Activated CD8-positive, alpha-beta memory T cell treated with anti-CD3 and anti-CD28 coated beads, Interleukin-2, amount 10 ng/mL, durations not matched to agents 7 days and 5 days (primary cell): Measurements from ENCODE around the gene GRK2. TPM values are rescaled to one million over a fixed set of nuclear protein-coding genes. Genes with fewer than 3 reads are reported as not detected.

Experiments used
- ATAC-seq: fragments of 150-1000 bp; cut with Tn5 transposase; one replicate; pipeline ENCODE4 v1.10.0; 2021; ENCODE audit warnings: moderate library complexity
- CTCF ChIA-PET: fragments of 350-600 bp; sonication (Branson Sonifier 250); formaldehyde crosslinking; loops from one replicate; lab custom pipeline; 2021; ENCODE audit warnings: antibody characterized with exemption; lab: Charles Lee
- DNase-seq: peaks from one replicate; pipeline ENCODE4 v3.0.0-alpha.2; 2020
- H3K27ac Mint-ChIP-seq: one replicate; pipeline ENCODE4 v1.8.0; 2021; ENCODE audit warnings: mild to moderate bottlenecking, mixed read lengths
- H3K27me3 Mint-ChIP-seq: one replicate; pipeline ENCODE4 v1.8.0; 2021; ENCODE audit warnings: mixed read lengths
- H3K36me3 Mint-ChIP-seq: one replicate; pipeline ENCODE4 v1.8.0; 2021; ENCODE audit warnings: mild to moderate bottlenecking, mixed read lengths
- H3K4me1 Mint-ChIP-seq: one replicate; pipeline ENCODE4 v1.8.0; 2021; ENCODE audit warnings: mixed read lengths
- H3K4me3 Mint-ChIP-seq: one replicate; pipeline ENCODE4 v1.8.0; 2021; ENCODE audit warnings: mild to moderate bottlenecking, moderate library complexity, mixed read lengths
- H3K9me3 Mint-ChIP-seq: one replicate; pipeline ENCODE4 v1.8.0; 2022; ENCODE audit warnings: low read depth, mixed read lengths
- total RNA-seq, 2 experiments: library from RNA; stranded (reverse); gene quantifications; one replicate each; pipeline ENCODE4 v1.2.3, GENCODE V29; 2021

The GRK2 gene
- total RNA-seq, 2 experiments from 2014 or later: 366 to 402 TPM

DNA sequence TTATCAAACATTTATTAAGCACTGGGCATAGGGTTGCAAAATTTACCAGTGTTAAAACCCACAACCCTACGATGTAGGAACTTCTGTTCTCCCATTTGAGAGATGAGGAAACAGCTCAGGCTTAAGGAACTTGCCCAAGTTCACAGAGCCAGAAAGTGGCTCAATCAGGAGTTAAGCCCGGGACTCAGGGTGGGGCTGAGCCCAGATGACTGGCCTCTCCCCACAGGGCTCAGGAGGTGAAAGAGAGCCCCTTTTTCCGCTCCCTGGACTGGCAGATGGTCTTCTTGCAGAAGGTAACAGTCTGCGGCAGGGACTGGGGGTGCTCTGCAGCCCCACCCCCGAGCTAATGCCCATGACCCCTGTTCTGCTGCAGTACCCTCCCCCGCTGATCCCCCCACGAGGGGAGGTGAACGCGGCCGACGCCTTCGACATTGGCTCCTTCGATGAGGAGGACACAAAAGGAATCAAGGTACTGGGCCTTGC, 17.2 kb downstream of the GRK2 start:
- Mint-ChIP-seq H3K4me1 (peaks cover 56% of the 10 kb centered on the region), H3K27ac (peak overlapping the region; percentile 40), H3K27me3 (no peaks in the 10 kb centered on the region), H3K4me3 (no peak overlapping the region), H3K9me3 (no peaks in the 10 kb centered on the region), H3K36me3 (peaks cover 44% of the 10 kb centered on the region)
- DNase-seq (no peak), ATAC-seq (no peak)
- CTCF ChIA-PET: interaction anchor here (1.5 to 15.2 kb wide), 2 partner anchors 13 to 35 kb away, joined by 3 to 137 read pairs; partner anchors contain the start of gene GRK2

DNA sequence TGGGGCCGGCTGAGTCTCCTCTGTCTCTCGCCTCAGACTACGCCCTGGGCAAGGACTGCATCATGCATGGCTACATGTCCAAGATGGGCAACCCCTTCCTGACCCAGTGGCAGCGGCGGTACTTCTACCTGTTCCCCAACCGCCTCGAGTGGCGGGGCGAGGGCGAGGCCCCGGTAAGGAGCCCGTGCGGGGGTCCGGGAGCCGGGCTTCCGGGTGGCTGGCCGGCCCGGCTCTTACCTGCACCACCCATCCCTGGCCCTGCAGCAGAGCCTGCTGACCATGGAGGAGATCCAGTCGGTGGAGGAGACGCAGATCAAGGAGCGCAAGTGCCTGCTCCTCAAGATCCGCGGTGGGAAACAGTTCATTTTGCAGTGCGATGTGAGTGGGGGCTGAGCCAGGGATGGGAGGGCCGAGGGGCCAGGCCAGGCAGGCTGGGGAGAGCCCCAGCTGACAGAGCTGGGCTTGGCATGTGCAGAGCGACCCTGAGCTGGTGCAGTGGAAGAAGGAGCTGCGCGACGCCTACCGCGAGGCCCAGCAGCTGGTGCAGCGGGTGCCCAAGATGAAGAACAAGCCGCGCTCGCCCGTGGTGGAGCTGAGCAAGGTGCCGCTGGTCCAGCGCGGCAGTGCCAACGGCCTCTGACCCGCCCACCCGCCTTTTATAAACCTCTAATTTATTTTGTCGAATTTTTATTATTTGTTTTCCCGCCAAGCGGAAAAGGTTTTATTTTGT, 18.7 kb downstream of the GRK2 start:
- CTCF ChIA-PET: interaction anchor here (0.6 to 15.2 kb wide), 2 partner anchors 14 to 176 kb away, joined by 3 to 137 read pairs; partner anchors contain the start of gene GRK2
- no peak for DNase-seq
- H3K4me1 Mint-ChIP-seq: peaks cover 48% of the 10 kb centered on the region
- peaks cover 35% of the 10 kb centered on the region for H3K36me3 Mint-ChIP-seq
- H3K27ac Mint-ChIP-seq: peak overlapping the region; percentile 12
- no peaks in the 10 kb centered on the region for H3K27me3 Mint-ChIP-seq
- no peak for ATAC-seq
- H3K4me3 Mint-ChIP-seq: no peak overlapping the region
- H3K9me3 Mint-ChIP-seq: no peaks in the 10 kb centered on the region

DNA sequence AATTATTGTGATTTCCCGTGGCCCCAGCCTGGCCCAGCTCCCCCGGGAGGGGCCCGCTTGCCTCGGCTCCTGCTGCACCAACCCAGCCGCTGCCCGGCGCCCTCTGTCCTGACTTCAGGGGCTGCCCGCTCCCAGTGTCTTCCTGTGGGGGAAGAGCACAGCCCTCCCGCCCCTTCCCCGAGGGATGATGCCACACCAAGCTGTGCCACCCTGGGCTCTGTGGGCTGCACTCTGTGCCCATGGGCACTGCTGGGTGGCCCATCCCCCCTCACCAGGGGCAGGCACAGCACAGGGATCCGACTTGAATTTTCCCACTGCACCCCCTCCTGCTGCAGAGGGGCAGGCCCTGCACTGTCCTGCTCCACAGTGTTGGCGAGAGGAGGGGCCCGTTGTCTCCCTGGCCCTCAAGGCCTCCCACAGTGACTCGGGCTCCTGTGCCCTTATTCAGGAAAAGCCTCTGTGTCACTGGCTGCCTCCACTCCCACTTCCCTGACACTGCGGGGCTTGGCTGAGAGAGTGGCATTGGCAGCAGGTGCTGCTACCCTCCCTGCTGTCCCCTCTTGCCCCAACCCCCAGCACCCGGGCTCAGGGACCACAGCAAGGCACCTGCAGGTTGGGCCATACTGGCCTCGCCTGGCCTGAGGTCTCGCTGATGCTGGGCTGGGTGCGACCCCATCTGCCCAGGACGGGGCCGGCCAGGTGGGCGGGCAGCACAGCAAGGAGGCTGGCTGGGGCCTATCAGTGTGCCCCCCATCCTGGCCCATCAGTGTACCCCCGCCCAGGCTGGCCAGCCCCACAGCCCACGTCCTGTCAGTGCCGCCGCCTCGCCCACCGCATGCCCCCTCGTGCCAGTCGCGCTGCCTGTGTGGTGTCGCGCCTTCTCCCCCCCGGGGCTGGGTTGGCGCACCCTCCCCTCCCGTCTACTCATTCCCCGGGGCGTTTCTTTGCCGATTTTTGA, 19.5 kb downstream of the GRK2 start:
- DNase-seq: no peak
- CTCF ChIA-PET: interaction anchor here (0.6 to 15.2 kb wide), 5 partner anchors 8 to 177 kb away, joined by 3 to 137 read pairs (median 46); partner anchors contain the start of gene GRK2
- H3K27me3 Mint-ChIP-seq: no peaks in the 10 kb centered on the region
- H3K4me1 Mint-ChIP-seq: peaks cover 51% of the 10 kb centered on the region
- peaks cover 34% of the 10 kb centered on the region for H3K36me3 Mint-ChIP-seq
- peak overlapping the region; percentile 96 for H3K27ac Mint-ChIP-seq
- ATAC-seq: no peak
- H3K4me3 Mint-ChIP-seq: no peak overlapping the region
- no peaks in the 10 kb centered on the region for H3K9me3 Mint-ChIP-seq

DNA sequence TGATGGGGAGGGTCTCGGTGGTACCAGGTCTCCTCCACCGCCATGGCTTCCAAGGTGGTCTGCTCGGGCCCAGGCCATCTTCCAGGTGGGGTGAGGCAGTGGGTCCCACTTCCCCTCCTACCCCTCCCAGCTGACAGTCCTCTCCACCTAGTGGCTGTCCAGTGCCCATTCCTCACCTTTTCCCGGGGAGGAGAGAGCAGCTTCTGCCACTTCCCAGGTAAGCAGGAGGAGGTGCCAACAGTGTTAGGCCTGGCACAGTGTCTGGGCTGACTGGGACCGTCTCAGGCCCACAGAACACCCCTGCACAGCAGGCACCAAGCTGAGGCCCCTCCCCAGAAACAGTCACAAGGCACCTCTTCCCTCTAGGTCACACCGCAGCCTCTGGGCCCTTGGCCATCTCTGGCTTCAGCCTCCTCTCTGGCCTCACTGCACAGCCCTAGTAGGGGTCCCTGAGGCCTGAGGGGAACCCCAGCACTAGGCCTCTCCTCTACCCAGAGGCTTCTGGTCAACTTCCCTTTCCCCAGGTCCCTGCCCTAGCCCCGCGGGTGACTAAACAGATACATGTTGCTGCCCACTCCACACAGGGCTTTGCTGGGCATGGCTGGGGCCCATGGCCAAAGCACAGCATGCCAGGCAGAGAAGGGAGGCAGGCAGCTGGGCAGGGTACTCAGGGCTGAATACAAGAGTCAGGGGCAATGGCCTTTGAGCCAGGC, 20.5 kb downstream of the GRK2 start:
- H3K27ac Mint-ChIP-seq: peak overlapping the region; percentile 96
- H3K4me3 Mint-ChIP-seq: peak overlapping the region; percentile 63
- peaks cover 60% of the 10 kb centered on the region for H3K4me1 Mint-ChIP-seq
- no peak for DNase-seq
- CTCF ChIA-PET: interaction anchor here (1.8 to 15.2 kb wide), 6 partner anchors 9 to 96 kb away, joined by 6 to 137 read pairs (median 39); partner anchors contain the start of gene GRK2
- no peaks in the 10 kb centered on the region for H3K9me3 Mint-ChIP-seq
- H3K27me3 Mint-ChIP-seq: no peaks in the 10 kb centered on the region
- peaks cover 40% of the 10 kb centered on the region for H3K36me3 Mint-ChIP-seq
- ATAC-seq: no peak

DNA sequence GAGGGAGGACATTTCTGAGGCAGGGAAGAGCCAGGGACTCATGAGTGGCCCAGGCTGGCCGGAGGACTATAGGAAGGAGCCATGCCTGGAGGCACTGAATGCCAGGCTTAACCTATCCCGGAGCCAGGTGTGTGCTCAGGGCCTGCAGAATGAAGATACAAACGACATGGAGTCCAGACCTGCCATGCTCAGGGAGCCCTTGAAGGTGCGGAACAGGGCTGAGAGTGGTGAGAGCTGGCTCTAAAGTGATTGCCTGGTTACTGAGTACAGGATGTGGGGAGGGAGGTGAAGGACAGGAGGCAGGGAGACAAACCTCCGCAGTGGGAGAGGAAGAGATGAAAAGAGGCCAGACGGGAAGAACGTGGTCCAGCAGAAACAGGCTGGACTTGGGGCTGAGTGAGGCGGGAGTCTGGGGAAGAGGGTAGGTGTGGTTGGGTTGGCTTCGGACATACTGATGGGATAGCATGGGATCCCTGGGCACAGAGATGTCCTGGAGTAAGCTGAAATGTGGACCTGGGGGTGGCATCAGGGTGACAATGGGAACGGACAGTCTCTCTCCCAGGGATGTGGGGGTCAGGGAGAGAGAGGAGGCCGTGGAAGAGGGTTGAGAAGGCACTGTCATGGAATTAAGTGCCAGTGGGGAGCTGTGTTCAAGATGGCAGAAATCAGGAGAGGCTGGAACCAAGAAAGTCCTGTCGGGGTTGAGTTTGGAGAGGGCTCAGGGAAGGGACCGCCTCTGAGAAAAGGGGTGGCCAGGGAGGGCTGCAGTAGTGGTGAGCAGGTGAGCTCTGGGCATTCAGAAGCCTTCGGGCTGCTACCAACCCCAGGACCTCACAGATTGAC, 21.3 kb downstream of the GRK2 start:
- Mint-ChIP-seq H3K4me3 (peak overlapping the region; percentile 63), H3K27ac (peak overlapping the region; percentile 96), H3K27me3 (no peaks in the 10 kb centered on the region), H3K4me1 (peaks cover 63% of the 10 kb centered on the region), H3K36me3 (peaks cover 42% of the 10 kb centered on the region), H3K9me3 (no peaks in the 10 kb centered on the region)
- CTCF ChIA-PET: interaction anchor here (0.9 to 15.2 kb wide), 11 partner anchors 9 to 215 kb away, joined by 3 to 137 read pairs (median 6); partner anchors contain the start of gene GRK2
- ATAC-seq (peak; percentile 24), DNase-seq (peak; percentile 80)

DNA sequence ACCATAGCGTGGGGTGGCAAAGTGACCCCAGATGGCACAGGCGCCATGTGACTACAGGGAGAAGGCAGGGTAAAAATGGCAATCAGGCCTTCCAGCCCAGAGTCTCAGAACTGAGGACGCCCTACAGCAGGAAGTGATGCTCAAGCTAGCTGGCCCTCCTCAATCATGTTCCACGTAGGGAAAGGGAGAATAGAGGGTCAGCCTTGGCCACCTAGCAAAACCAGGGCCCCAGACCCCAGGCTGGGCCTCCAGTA, 21.9 kb downstream of the GRK2 start:
- CTCF ChIA-PET: interaction anchor here (0.9 to 15.2 kb wide), 12 partner anchors 10 to 216 kb away, joined by 3 to 137 read pairs (median 5); partner anchors contain the start of gene GRK2
- no peak for DNase-seq
- Mint-ChIP-seq H3K4me3 (peak overlapping the region; percentile 63), H3K4me1 (peaks cover 68% of the 10 kb centered on the region), H3K27me3 (no peaks in the 10 kb centered on the region), H3K9me3 (no peaks in the 10 kb centered on the region), H3K36me3 (peaks cover 47% of the 10 kb centered on the region), H3K27ac (peak overlapping the region; percentile 96)
- ATAC-seq: no peak

DNA sequence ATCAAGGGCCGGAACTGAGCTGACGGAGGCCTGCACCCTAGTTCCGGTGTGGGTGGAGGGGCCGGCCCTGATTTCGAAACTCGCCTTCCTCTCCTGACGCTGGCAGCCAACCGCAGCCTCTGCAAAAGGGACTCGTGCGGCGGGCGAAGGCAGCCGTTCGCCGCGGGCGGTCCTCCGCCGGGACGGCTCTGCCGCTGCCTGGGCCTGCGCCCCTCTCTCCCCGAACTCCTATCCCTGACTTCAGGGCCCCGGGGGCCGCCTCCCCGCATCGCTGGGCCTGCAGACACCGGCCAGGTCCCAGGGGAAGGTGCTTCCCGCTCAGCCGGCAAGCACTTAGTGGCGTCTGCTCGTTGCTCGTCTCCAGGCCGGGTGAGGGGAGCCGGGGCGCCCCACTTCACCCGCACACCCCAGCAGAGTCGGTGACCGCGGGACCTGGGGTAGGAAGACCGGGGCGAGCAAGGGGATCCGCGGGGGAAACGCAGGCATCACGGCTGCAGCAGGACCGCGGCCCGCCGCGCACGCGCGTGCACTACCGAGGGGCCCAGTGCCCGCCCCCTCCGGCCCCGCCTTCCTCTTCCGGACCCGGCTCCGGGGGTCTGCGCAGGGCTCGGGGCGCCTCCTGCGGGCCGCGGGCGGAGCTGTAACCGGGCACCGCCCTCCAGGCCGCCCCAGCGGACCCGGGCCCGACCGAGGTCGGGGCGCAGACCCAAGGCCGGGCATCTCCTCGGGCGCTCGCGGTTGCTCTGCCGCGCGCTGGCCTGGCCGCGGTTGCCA, 22.4 kb downstream of the GRK2 start:
- ATAC-seq (peak; percentile 75), DNase-seq (peak; percentile 96)
- CTCF ChIA-PET: interaction anchor here (0.9 to 15.2 kb wide), 15 partner anchors 10 to 125 kb away, joined by 3 to 137 read pairs (median 5); partner anchors contain the start of genes GRK2 and SSH3
- Mint-ChIP-seq H3K9me3 (no peaks in the 10 kb centered on the region), H3K36me3 (peaks cover 50% of the 10 kb centered on the region), H3K4me3 (peak overlapping the region; percentile 63), H3K27ac (peak overlapping the region; percentile 96), H3K27me3 (no peaks in the 10 kb centered on the region), H3K4me1 (peaks cover 69% of the 10 kb centered on the region)

DNA sequence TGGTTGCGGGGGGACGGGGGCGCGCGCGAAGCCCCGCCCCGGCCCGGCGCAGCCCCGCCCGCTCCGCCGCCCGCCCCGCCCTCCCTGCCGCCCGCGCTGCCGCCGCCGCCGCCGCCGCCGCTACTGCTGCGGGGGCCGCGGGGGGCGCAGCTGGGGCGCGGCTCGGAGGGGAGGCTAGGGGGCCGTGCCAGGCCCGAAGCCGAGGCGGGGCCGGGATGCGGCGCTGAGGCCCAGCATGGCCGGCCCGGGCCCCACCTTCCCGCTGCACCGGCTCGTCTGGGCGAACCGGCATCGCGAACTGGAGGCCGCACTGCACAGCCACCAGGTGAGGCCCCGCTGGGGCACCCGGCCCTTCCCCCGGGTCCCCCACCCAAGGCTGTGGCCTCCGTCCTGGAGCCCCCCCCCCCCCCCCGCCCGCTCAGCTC, 23.0 kb downstream of the GRK2 start, which contains the start of gene ANKRD13D:
ANKRD13D (plus strand) TSS at position 78 of the 425 bp plus-strand sequence; CDS start at position 236, 158 bp downstream.
- Mint-ChIP-seq H3K27ac (peak within 1 kb of the TSS; percentile 96), H3K9me3 (no peaks in the 10 kb centered on the region), H3K4me1 (peaks cover 68% of the 10 kb centered on the region), H3K27me3 (no peaks in the 10 kb centered on the region), H3K36me3 (peaks cover 52% of the 10 kb centered on the region), H3K4me3 (peak within 1 kb of the TSS; percentile 95)
- CTCF ChIA-PET: interaction anchor here (0.9 to 15.2 kb wide), 10 partner anchors 11 to 93 kb away, joined by 3 to 137 read pairs (median 8); partner anchors contain the start of genes GRK2 and SSH3
- ATAC-seq (peak; percentile 43), DNase-seq (no peak)

DNA sequence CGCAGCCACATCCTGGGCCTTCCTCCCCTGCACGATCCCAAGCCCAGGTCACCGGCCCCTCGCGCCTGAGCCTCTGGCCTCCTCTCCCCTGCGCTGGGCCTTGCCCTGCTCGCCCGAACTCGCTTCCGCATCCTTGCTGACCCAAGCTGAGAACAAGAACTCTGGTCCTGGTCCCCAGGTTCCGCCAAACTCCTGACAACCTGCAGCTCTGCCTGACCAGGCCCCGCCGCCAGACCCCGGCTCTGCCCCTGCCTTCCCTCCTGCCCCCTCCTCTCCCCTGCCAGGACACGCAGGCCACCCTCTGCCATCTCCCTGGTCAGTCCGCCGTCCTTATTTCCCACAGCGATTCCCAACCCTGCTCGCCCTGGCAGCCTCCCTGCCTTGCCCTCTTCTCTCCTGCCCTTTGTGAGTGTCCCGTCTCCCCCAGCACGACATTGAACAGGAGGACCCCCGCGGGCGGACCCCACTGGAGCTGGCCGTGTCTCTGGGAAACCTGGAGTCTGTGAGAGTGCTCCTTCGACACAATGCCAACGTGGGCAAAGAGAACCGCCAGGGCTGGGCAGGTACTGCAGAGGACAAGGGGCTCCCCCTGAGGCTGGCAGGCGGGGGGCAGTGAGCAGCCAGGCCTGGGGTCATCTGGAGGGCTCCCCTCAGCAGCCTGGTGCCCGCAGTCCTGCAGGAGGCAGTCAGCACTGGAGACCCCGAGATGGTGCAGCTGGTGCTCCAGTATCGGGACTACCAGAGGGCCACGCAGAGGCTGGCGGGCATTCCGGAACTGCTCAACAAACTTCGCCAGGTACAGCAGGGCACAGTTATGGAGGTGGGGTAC, 23.6 kb downstream of the GRK2 start:
- ATAC-seq: peak; percentile 3
- no peak for DNase-seq
- Mint-ChIP-seq H3K9me3 (no peaks in the 10 kb centered on the region), H3K36me3 (peaks cover 57% of the 10 kb centered on the region), H3K27ac (peak overlapping the region; percentile 90), H3K4me1 (peaks cover 68% of the 10 kb centered on the region), H3K27me3 (no peaks in the 10 kb centered on the region), H3K4me3 (peak overlapping the region; percentile 95)
- CTCF ChIA-PET: interaction anchor here (1.3 to 15.2 kb wide), 8 partner anchors 12 to 92 kb away, joined by 3 to 137 read pairs (median 20); partner anchors contain the start of genes GRK2 and SSH3

DNA sequence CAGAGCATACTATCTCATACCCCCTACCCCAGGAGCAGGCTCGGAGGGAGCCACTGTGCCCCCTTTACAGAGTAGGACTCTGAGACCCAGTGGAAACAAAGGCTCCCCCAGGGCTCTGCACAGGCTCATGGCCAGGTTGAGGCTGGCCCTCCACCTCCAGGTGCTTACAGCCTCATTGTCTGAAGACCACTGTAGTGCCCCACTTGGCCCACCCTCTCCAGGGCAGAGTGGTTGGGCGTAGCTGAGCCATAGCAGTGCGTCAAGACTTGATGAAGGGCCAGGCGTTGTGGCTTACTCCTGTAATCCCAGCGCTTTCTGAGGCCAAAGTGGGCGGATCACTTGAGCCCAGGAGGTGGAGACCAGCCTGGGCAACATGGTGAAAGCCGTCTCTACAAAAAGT, 24.5 kb downstream of the GRK2 start:
- H3K27me3 Mint-ChIP-seq: no peaks in the 10 kb centered on the region
- peak overlapping the region; percentile 95 for H3K4me3 Mint-ChIP-seq
- peaks cover 63% of the 10 kb centered on the region for H3K36me3 Mint-ChIP-seq
- H3K4me1 Mint-ChIP-seq: peaks cover 65% of the 10 kb centered on the region
- DNase-seq: no peak
- no peak for ATAC-seq
- CTCF ChIA-PET: interaction anchor here (1.2 to 15.2 kb wide), 5 partner anchors 20 to 92 kb away, joined by 3 to 137 read pairs (median 32); partner anchors contain the start of gene GRK2
- H3K9me3 Mint-ChIP-seq: no peaks in the 10 kb centered on the region
- no peak overlapping the region for H3K27ac Mint-ChIP-seq
